Activated gamma-delta T cell treated with anti-CD3 and anti-CD28 coated beads, Interleukin-2, amount 50 U/mL, for 16 hours (primary cell): Measurements from ENCODE around the gene CNNM3.
A peak's percentile ranks its signal among the peaks of the same experiment; 100 is the strongest.
"Not testable (repeated sequence)": the region's sequence is repeated elsewhere in the genome, so short reads cannot be mapped to it uniquely, and the experiment has no call there.

ENCODE experiments used
- DNase-seq: peaks from one replicate; pipeline ENCODE4 v3.0.0-alpha.2; 2020; ENCODE audit warnings: low read depth

CNNM3 gene

GRCh38 chr2:96799623-96799935 lies 16.5 kb upstream of the CNNM3 start:
- no peak for DNase-seq

- no peak for DNase-seq
Observed at GRCh38 chr2:96800061-96801004, 15.7 kb upstream of the CNNM3 start.

GRCh38 chr2:96801005-96801785 lies 14.9 kb upstream of the CNNM3 start:
- DNase-seq = peak; percentile 63

GRCh38 chr2:96801786-96802595 lies 14.1 kb upstream of the CNNM3 start:
- DNase-seq = peak; percentile 22

GRCh38 chr2:96802721-96803120 lies 13.3 kb upstream of the CNNM3 start:
- DNase-seq = no peak

GRCh38 chr2:96804986-96805385 lies 11.1 kb upstream of the CNNM3 start:
- DNase-seq = no peak

- DNase-seq = not testable (repeated sequence)
Observed at GRCh38 chr2:96805946-96806345, 10.1 kb upstream of the CNNM3 start.

- DNase-seq = peak; percentile 29
Observed at GRCh38 chr2:96806468-96807126, 9.5 kb upstream of the CNNM3 start.

GRCh38 chr2:96807127-96807471 lies 9.0 kb upstream of the CNNM3 start:
- no peak for DNase-seq

- no peak for DNase-seq
Observed at GRCh38 chr2:96808176-96808837, 7.8 kb upstream of the CNNM3 start.

- DNase-seq = no peak
Observed at GRCh38 chr2:96809216-96809882, 6.7 kb upstream of the CNNM3 start.

GRCh38 chr2:96809951-96810782 lies 5.9 kb upstream of the CNNM3 start:
- no peak for DNase-seq

GRCh38 chr2:96810783-96811192 lies 5.3 kb upstream of the CNNM3 start:
- DNase-seq = no peak

- DNase-seq = no peak
Observed at GRCh38 chr2:96811917-96812316, 4.2 kb upstream of the CNNM3 start.

- DNase-seq = no peak
Observed at GRCh38 chr2:96813656-96814055, 2.4 kb upstream of the CNNM3 start.

- no peak for DNase-seq
Observed at GRCh38 chr2:96815326-96816126, 542 bp upstream of the CNNM3 start.

GRCh38 chr2:96816836-96817702 lies 1.0 kb downstream of the CNNM3 start:
- no peak for DNase-seq

- no peak for DNase-seq
Observed at GRCh38 chr2:96817882-96818281, 1.8 kb downstream of the CNNM3 start.
